ENCODE results near the gene CYP21A2. TPM values are rescaled to one million over a fixed set of nuclear protein-coding genes. Genes with fewer than 3 reads are reported as not detected.
"Not testable (repeated sequence)": the region's sequence is repeated elsewhere in the genome, so short reads cannot be mapped to it uniquely, and the experiment has no call there.

Gene CYP21A2
- total RNA-seq, 2 donors from 2014 or later: 0.35 TPM; not detected in 1

GRCh38 chr6:32004393-32004792 is 33.8 kb upstream of the CYP21A2 start:
- DNase-seq; H3K4me1 ChIP-seq (ENCODE audit: control insufficient read depth, insufficient read depth, low read length); H3K36me3 ChIP-seq (ENCODE audit: control insufficient read depth, insufficient read depth, low read length); H3K4me1 Mint-ChIP-seq; H3K27me3 Mint-ChIP-seq (ENCODE audit: insufficient read depth); H3K27me3 ChIP-seq (ENCODE audit: control insufficient read depth, insufficient read depth, low read length, poor library complexity, severe bottlenecking); H3K27ac ChIP-seq (ENCODE audit: low read depth, low read length); H3K9ac ChIP-seq (ENCODE audit: extremely low read depth, low read length, poor library complexity, severe bottlenecking); H3K4me3 ChIP-seq (ENCODE audit: low read length); H3K27ac Mint-ChIP-seq; H3K9me3 Mint-ChIP-seq; H3K4me3 Mint-ChIP-seq; H3K9me3 ChIP-seq (ENCODE audit: control insufficient read depth, low read length); H3K36me3 Mint-ChIP-seq (ENCODE audit: low read depth): not testable (repeated sequence)
- WGBS, 2 experiments (ENCODE audit: insufficient coverage in 1 of 2, insufficient read length in 1 of 2): 93 to 95% methylated on average over 2 to 4 of the region's 4 CpGs

- H3K4me3 ChIP-seq (ENCODE audit: low read length); H3K36me3 ChIP-seq (ENCODE audit: control insufficient read depth, insufficient read depth, low read length); H3K27ac Mint-ChIP-seq; H3K4me3 Mint-ChIP-seq; H3K9ac ChIP-seq (ENCODE audit: extremely low read depth, low read length, poor library complexity, severe bottlenecking); H3K27ac ChIP-seq (ENCODE audit: low read depth, low read length); H3K4me1 Mint-ChIP-seq; H3K4me1 ChIP-seq (ENCODE audit: control insufficient read depth, insufficient read depth, low read length); H3K27me3 ChIP-seq (ENCODE audit: control insufficient read depth, insufficient read depth, low read length, poor library complexity, severe bottlenecking); H3K9me3 Mint-ChIP-seq; H3K27me3 Mint-ChIP-seq (ENCODE audit: insufficient read depth); DNase-seq; H3K9me3 ChIP-seq (ENCODE audit: control insufficient read depth, low read length); H3K36me3 Mint-ChIP-seq (ENCODE audit: low read depth): not testable (repeated sequence)
- WGBS, 2 experiments (ENCODE audit: insufficient coverage in 1 of 2, insufficient read length in 1 of 2): 91 to 95% methylated on average over 4 to 8 of the region's 13 CpGs
These were observed 33.2 kb upstream of the CYP21A2 start for GRCh38 chr6:32004864-32005537.

GRCh38 chr6:32005538-32005880 is 32.7 kb upstream of the CYP21A2 start:
- H3K4me1 Mint-ChIP-seq; H3K27me3 Mint-ChIP-seq (ENCODE audit: insufficient read depth); H3K4me3 Mint-ChIP-seq; H3K4me3 ChIP-seq (ENCODE audit: low read length); H3K4me1 ChIP-seq (ENCODE audit: control insufficient read depth, insufficient read depth, low read length); H3K36me3 ChIP-seq (ENCODE audit: control insufficient read depth, insufficient read depth, low read length); H3K9ac ChIP-seq (ENCODE audit: extremely low read depth, low read length, poor library complexity, severe bottlenecking); H3K9me3 ChIP-seq (ENCODE audit: control insufficient read depth, low read length); H3K27ac Mint-ChIP-seq; H3K27ac ChIP-seq (ENCODE audit: low read depth, low read length); H3K9me3 Mint-ChIP-seq; H3K36me3 Mint-ChIP-seq (ENCODE audit: low read depth); DNase-seq; H3K27me3 ChIP-seq (ENCODE audit: control insufficient read depth, insufficient read depth, low read length, poor library complexity, severe bottlenecking): not testable (repeated sequence)
- WGBS, 2 experiments (ENCODE audit: insufficient coverage in 1 of 2, insufficient read length in 1 of 2): 87 to 92% methylated on average over 5 to 6 of the region's 9 CpGs

- H3K27ac Mint-ChIP-seq; H3K36me3 Mint-ChIP-seq (ENCODE audit: low read depth); H3K4me3 Mint-ChIP-seq; H3K4me1 Mint-ChIP-seq; H3K27me3 Mint-ChIP-seq (ENCODE audit: insufficient read depth); H3K9me3 ChIP-seq (ENCODE audit: control insufficient read depth, low read length); H3K9me3 Mint-ChIP-seq; H3K4me3 ChIP-seq (ENCODE audit: low read length); H3K4me1 ChIP-seq (ENCODE audit: control insufficient read depth, insufficient read depth, low read length); H3K9ac ChIP-seq (ENCODE audit: extremely low read depth, low read length, poor library complexity, severe bottlenecking); H3K27me3 ChIP-seq (ENCODE audit: control insufficient read depth, insufficient read depth, low read length, poor library complexity, severe bottlenecking); H3K36me3 ChIP-seq (ENCODE audit: control insufficient read depth, insufficient read depth, low read length); DNase-seq; H3K27ac ChIP-seq (ENCODE audit: low read depth, low read length): not testable (repeated sequence)
- 86 to 92% methylated on average over 2 to 6 of the region's 8 CpGs for WGBS, 2 experiments (ENCODE audit: insufficient coverage in 1 of 2, insufficient read length in 1 of 2)
These were observed 32.2 kb upstream of the CYP21A2 start for GRCh38 chr6:32005991-32006529.

GRCh38 chr6:32007086-32007485 is 31.1 kb upstream of the CYP21A2 start:
- WGBS, 2 experiments (ENCODE audit: insufficient coverage in 1 of 2, insufficient read length in 1 of 2): 92 to 93% methylated on average over 3 to 12 of the region's 12 CpGs
- not testable (repeated sequence) for DNase-seq; H3K9ac ChIP-seq (ENCODE audit: extremely low read depth, low read length, poor library complexity, severe bottlenecking)

DNA sequence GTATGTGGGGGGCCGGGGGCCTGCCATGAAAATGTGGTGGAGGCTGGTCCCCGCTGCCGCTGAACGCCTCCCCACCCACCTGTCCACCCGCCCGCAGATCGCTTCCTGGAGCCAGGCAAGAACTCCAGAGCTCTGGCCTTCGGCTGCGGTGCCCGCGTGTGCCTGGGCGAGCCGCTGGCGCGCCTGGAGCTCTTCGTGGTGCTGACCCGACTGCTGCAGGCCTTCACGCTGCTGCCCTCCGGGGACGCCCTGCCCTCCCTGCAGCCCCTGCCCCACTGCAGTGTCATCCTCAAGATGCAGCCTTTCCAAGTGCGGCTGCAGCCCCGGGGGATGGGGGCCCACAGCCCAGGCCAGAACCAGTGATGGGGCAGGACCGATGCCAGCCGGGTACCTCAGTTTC is 30.2 kb upstream of the CYP21A2 start:
- not testable (repeated sequence) for H3K27ac Mint-ChIP-seq; H3K9me3 ChIP-seq (ENCODE audit: control insufficient read depth, low read length); H3K4me3 Mint-ChIP-seq; H3K27me3 Mint-ChIP-seq (ENCODE audit: insufficient read depth); H3K4me1 Mint-ChIP-seq; DNase-seq; H3K36me3 ChIP-seq (ENCODE audit: control insufficient read depth, insufficient read depth, low read length); H3K4me1 ChIP-seq (ENCODE audit: control insufficient read depth, insufficient read depth, low read length); H3K27me3 ChIP-seq (ENCODE audit: control insufficient read depth, insufficient read depth, low read length, poor library complexity, severe bottlenecking); H3K4me3 ChIP-seq (ENCODE audit: low read length); H3K36me3 Mint-ChIP-seq (ENCODE audit: low read depth); H3K27ac ChIP-seq (ENCODE audit: low read depth, low read length); H3K9ac ChIP-seq (ENCODE audit: extremely low read depth, low read length, poor library complexity, severe bottlenecking); H3K9me3 Mint-ChIP-seq
- no CpG with 5 or more reads among the region's 24 CpGs for WGBS, 2 experiments (ENCODE audit: insufficient coverage in 1 of 2, insufficient read length in 1 of 2)

More at GRCh38 chr6:32007086-32007485, 31.1 kb upstream of the CYP21A2 start:
- not testable (repeated sequence) for H3K9me3 ChIP-seq (ENCODE audit: control insufficient read depth, low read length); H3K27ac ChIP-seq (ENCODE audit: low read depth, low read length); H3K27me3 ChIP-seq (ENCODE audit: control insufficient read depth, insufficient read depth, low read length, poor library complexity, severe bottlenecking); H3K27me3 Mint-ChIP-seq (ENCODE audit: insufficient read depth); H3K36me3 ChIP-seq (ENCODE audit: control insufficient read depth, insufficient read depth, low read length); H3K4me3 ChIP-seq (ENCODE audit: low read length); H3K4me3 Mint-ChIP-seq; H3K9me3 Mint-ChIP-seq; H3K4me1 Mint-ChIP-seq; H3K4me1 ChIP-seq (ENCODE audit: control insufficient read depth, insufficient read depth, low read length); H3K36me3 Mint-ChIP-seq (ENCODE audit: low read depth); H3K27ac Mint-ChIP-seq

DNA sequence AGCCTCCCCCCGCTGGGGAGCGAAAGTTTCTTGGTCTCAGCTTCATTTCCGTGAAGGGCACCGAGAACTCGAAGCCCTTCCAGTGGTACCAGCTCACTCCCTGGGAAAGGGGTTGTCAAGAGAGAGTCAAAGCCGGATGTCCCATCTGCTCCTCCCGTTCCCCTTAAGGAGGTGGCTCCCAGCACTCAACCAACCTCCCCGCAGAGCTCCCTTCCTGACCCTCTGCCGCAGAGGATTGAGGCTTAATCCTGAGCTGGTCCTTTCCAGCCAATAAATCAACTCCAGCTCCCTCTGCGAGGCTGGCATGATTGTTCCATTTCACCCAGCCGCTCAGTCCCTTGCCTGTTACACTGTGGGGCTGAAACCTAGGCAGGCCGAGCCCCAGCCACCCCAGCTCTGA is 29.6 kb upstream of the CYP21A2 start:
- H3K9me3 Mint-ChIP-seq; H3K9me3 ChIP-seq (ENCODE audit: control insufficient read depth, low read length); H3K9ac ChIP-seq (ENCODE audit: extremely low read depth, low read length, poor library complexity, severe bottlenecking); H3K27me3 ChIP-seq (ENCODE audit: control insufficient read depth, insufficient read depth, low read length, poor library complexity, severe bottlenecking); H3K27me3 Mint-ChIP-seq (ENCODE audit: insufficient read depth); H3K4me1 ChIP-seq (ENCODE audit: control insufficient read depth, insufficient read depth, low read length); H3K4me1 Mint-ChIP-seq; H3K27ac Mint-ChIP-seq; H3K36me3 Mint-ChIP-seq (ENCODE audit: low read depth); H3K36me3 ChIP-seq (ENCODE audit: control insufficient read depth, insufficient read depth, low read length); H3K4me3 ChIP-seq (ENCODE audit: low read length); DNase-seq; H3K27ac ChIP-seq (ENCODE audit: low read depth, low read length); H3K4me3 Mint-ChIP-seq: not testable (repeated sequence)
- 80 to 86% methylated on average over 3 to 5 of the region's 12 CpGs for WGBS, 2 experiments (ENCODE audit: insufficient coverage in 1 of 2, insufficient read length in 1 of 2)

Data from endodermal cell (in vitro differentiated cells).